Left forelimb (tissue), 1 donor: ENCODE data around the gene ATRNL1.
A peak's percentile ranks its signal among the peaks of the same experiment; 100 is the strongest.

Experiments
- DNase-seq: peaks from one replicate; pipeline ENCODE4 v3.0.0-alpha.2; 2018; ENCODE audit warnings: low spot score

The ATRNL1 gene

GRCh38 chr10:115093286-115093775, at the start of gene ATRNL1:
ATRNL1 (plus strand) TSS chr10:115093365; CDS start chr10:115093751, 386 bp downstream.
- DNase-seq = peak; percentile 76

DNA sequence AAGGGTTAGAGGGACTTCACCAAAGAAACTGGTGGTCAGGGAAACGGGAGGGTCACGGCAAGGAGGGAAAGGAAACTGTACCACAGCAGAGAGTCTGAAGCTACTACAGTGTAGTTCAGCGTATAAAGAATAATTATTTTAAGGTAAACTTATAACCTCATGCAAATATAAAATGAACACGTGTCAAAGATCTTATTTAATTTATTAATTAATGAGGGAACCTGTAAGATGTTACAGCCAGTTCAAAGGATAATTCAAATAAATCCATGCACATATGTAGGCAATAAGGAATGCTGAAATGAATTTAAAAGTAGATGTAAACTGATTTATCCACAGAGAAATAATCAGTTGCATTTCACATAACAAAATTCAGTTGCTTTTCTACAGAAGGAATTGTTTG, 49.4 kb upstream of the ATRNL1 start:
- DNase-seq = no peak

- no peak for DNase-seq
Observed at GRCh38 chr10:115044891-115045290, 48.3 kb upstream of the ATRNL1 start.

GRCh38 chr10:115045499-115045898, 47.7 kb upstream of the ATRNL1 start:
- DNase-seq = no peak

- no peak for DNase-seq
Observed at GRCh38 chr10:115046686-115047236, 46.4 kb upstream of the ATRNL1 start.

GRCh38 chr10:115047705-115048104, 45.5 kb upstream of the ATRNL1 start:
- DNase-seq = no peak

GRCh38 chr10:115049318-115049717, 43.8 kb upstream of the ATRNL1 start:
- no peak for DNase-seq

GRCh38 chr10:115049960-115050359, 43.2 kb upstream of the ATRNL1 start:
- DNase-seq = no peak

DNA sequence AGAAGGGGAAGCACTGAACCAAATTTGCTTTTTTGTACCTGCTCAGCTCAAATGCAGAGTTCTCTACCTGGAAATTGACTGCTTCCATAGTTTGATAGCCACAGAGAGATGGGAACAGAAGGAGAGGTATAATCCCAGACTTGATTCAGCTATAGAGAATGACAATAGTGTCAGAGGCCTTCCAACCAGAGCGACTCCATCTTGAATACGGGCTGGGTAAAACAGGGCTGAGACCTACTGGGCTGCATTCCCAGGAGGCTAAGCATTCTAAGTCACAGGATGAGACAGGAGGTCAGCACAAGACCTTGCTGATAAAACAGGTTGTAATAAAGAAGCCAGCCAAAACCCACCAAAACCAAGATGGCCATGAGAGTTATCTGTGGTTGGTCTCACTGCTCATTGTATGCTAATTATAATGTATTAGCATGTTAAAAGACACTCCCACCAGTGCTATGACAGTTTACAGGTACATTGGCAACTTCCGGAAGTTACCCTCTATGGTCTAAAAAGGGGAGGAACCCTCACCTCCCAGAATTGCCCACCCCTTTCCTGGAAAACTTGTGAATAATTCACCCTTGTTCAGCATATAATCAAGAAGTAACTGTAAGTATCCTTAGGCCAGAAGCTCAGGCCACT, 42.7 kb upstream of the ATRNL1 start:
- DNase-seq = no peak

- no peak for DNase-seq
Observed at GRCh38 chr10:115051216-115051615, 41.9 kb upstream of the ATRNL1 start.

GRCh38 chr10:115052226-115052625, 40.9 kb upstream of the ATRNL1 start:
- no peak for DNase-seq

DNA sequence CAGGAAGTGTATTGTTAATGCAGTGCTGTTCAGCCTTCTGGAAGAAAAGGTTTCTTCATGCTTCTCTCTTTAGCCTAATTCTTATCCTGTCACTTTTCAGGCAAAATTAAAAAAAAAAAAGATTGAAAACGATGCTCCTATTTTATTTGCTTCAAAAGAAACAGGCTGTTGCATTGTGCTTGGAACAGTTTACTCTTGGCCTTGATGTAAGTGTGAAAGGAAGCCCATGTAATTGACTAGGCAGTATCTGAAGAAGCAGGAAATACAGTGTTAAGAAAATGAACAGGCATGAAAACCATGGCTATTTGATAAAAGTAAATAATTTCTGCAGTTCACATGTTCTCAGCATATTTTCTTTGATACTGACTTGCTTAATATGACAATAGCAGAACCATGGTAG, 40.4 kb upstream of the ATRNL1 start:
- DNase-seq = no peak

GRCh38 chr10:115056186-115056585, 37.0 kb upstream of the ATRNL1 start:
- no peak for DNase-seq

DNA sequence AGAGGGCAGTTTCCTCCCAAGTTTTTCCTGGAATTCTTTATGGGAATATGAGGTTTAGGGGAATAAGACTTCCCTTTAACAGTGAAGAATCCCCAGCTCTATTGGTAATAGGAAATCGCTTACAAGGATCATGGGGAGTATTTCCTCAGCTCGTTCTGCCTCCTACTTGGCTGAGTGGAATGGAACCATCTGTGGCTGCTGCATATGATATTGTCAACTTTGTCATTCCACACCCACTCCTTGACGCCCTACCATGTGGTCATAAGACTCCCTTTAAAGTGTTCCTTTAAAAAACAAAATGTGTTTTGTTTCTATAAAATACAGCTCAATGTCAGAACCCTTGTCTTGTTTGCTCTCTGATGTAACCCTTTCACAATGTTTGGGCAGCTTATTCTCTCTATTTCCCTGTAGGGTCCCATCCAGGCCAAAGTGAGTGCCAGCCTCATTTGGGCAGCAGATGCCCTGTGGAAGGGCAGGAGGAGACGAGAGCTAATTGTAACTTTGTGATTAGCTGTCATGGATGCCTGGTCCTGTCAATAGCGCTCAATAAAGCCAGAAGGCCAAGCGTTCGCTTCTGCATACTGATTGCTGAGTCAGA, 33.8 kb upstream of the ATRNL1 start:
- no peak for DNase-seq

- DNase-seq = no peak
Observed at GRCh38 chr10:115063701-115064658, 29.2 kb upstream of the ATRNL1 start.

DNA sequence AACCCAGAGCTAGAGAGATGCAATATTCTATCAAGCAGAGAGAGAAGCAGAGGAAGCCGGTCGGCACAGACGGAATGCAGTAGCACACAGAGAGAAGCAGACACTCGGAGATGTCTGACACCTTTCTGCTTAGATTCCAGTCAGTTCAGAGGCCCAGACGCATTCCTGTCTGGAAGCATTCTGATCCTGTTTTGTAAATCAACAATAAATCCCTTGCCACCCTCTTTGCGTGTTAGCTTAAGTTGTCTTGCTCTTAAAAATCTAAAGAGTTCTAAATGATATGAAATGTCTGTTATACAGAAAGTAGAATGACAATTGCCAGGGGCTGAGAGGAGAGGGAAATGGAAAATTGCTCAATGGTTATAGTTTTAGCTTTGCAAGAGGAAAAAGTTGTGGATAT, 27.4 kb upstream of the ATRNL1 start:
- DNase-seq = no peak

DNA sequence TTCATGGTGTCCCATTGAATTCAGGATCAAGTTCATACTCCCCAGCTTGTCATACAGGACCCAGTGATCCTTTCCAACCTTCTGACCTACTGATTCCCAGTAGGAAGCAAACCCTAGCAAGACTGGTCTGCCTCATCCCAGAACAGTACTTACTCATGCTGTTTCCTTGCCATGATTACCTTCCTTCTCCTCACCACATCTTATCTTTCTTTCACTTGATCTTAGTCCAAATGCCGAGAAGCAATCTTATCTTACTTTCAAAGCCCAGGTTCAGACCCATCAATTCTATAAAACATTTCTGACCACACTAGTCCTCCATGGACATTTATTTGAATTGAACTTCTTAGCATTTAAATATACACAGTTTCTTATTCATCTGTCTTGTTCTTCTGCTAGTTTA, 26.6 kb upstream of the ATRNL1 start:
- DNase-seq = no peak

DNA sequence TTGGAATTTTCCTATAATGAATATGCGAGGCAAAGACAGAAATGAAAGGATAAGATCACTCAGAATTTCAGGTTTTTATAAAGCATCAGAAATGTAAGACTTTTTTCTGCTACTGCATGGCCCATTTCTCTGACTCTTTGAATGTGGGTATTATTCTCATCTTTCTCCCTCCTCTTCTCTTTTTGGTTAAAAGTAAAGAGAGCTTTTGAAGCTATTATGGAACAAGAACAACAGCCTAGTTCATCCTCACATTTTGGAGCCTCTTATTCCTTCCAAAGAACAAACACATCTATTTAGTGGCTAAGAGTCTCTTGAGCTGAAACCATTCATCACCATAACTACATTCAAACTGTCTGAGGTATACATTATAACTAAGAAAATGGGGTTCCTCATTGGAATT, 19.4 kb upstream of the ATRNL1 start:
- no peak for DNase-seq

- DNase-seq = no peak
Observed at GRCh38 chr10:115082506-115082905, 10.7 kb upstream of the ATRNL1 start.

GRCh38 chr10:115084277-115084850, 8.8 kb upstream of the ATRNL1 start:
- no peak for DNase-seq

- no peak for DNase-seq
Observed at GRCh38 chr10:115091161-115091560, 2.0 kb upstream of the ATRNL1 start.

GRCh38 chr10:115092258-115092554, 959 bp upstream of the ATRNL1 start:
- no peak for DNase-seq
